Stimulated activated naive CD8-positive, alpha-beta T cell treated with anti-CD3 and anti-CD28 coated beads, Interleukin-15, Interleukin-2, amounts not matched to agents 100 ng/mL and 50 ng/mL, for 24 hours (primary cell): ENCODE data around the gene SIK2.

Experiments
- H3K27ac Mint-ChIP-seq: one replicate; pipeline ENCODE4 v1.8.0; 2021; ENCODE audit warnings: mild to moderate bottlenecking, mixed read lengths
- H3K27me3 Mint-ChIP-seq: one replicate; pipeline ENCODE4 v1.8.0; 2021; ENCODE audit warnings: mixed read lengths
- H3K36me3 Mint-ChIP-seq: one replicate; pipeline ENCODE4 v1.8.0; 2021; ENCODE audit warnings: low read depth, mixed read lengths
- H3K4me1 Mint-ChIP-seq: one replicate; pipeline ENCODE4 v1.8.0; 2021; ENCODE audit warnings: low read depth, mixed read lengths
- H3K4me3 Mint-ChIP-seq: one replicate; pipeline ENCODE4 v1.8.0; 2021; ENCODE audit warnings: mild to moderate bottlenecking, mixed read lengths
- H3K9me3 Mint-ChIP-seq: one replicate; pipeline ENCODE4 v1.8.0; 2021; ENCODE audit warnings: mixed read lengths

The SIK2 gene

GRCh38 chr11:111601979-111602864, at the start of gene SIK2:
Gene SIK2, plus strand, starts transcription at chr11:111602449. Its CDS starts 115 bp downstream, at chr11:111602564.
- Mint-ChIP-seq H3K36me3 (no peaks in the 10 kb centered on the region), H3K4me1 (peaks cover 31% of the 10 kb centered on the region), H3K27ac (peak within 1 kb of the TSS; percentile 92), H3K27me3 (no peaks in the 10 kb centered on the region), H3K9me3 (no peaks in the 10 kb centered on the region), H3K4me3 (peak within 1 kb of the TSS; percentile 95)

- H3K27me3 Mint-ChIP-seq, result no peaks in the 10 kb centered on the region
- no peaks in the 10 kb centered on the region for H3K4me1 Mint-ChIP-seq
- no peak overlapping the region for H3K4me3 Mint-ChIP-seq
- no peak overlapping the region for H3K27ac Mint-ChIP-seq
- H3K36me3 Mint-ChIP-seq, result peaks cover 39% of the 10 kb centered on the region
- H3K9me3 Mint-ChIP-seq, result peaks cover 9% of the 10 kb centered on the region
Measured at GRCh38 chr11:111554532-111554931, 47.7 kb upstream of the SIK2 start.

DNA sequence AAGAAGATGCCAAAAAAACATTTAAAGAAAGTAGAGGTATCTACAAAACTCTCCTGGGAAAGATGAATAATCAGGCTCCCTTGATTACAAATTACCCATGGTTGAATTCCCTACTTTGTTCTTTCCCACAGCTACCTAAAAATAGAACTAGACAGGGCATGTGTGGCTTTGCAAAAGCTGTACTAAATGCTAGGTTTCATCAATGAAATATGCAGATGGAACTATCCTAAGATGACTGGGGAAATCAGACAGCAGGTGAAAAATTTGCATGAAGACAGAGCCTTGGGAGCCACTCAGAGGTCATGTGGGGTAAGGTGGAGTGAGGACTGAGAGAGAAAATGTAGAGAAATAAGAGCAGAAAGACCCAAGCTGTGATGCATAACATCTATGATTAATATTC, 47.0 kb upstream of the SIK2 start:
- Mint-ChIP-seq H3K9me3 (peaks cover 9% of the 10 kb centered on the region), H3K4me1 (no peaks in the 10 kb centered on the region), H3K4me3 (no peak overlapping the region), H3K27ac (no peak overlapping the region), H3K36me3 (peaks cover 34% of the 10 kb centered on the region), H3K27me3 (no peaks in the 10 kb centered on the region)

GRCh38 chr11:111557425-111558111, 44.7 kb upstream of the SIK2 start:
- H3K27ac Mint-ChIP-seq, result no peak overlapping the region
- no peak overlapping the region for H3K4me3 Mint-ChIP-seq
- H3K27me3 Mint-ChIP-seq, result no peaks in the 10 kb centered on the region
- peaks cover 9% of the 10 kb centered on the region for H3K9me3 Mint-ChIP-seq
- H3K4me1 Mint-ChIP-seq, result no peaks in the 10 kb centered on the region
- H3K36me3 Mint-ChIP-seq, result peaks cover 34% of the 10 kb centered on the region

GRCh38 chr11:111559800-111560464, 42.3 kb upstream of the SIK2 start:
- H3K9me3 Mint-ChIP-seq, result peaks cover 9% of the 10 kb centered on the region
- H3K27ac Mint-ChIP-seq, result no peak overlapping the region
- H3K27me3 Mint-ChIP-seq, result no peaks in the 10 kb centered on the region
- H3K4me1 Mint-ChIP-seq, result no peaks in the 10 kb centered on the region
- no peak overlapping the region for H3K4me3 Mint-ChIP-seq
- peaks cover 26% of the 10 kb centered on the region for H3K36me3 Mint-ChIP-seq

GRCh38 chr11:111560800-111561199, 41.4 kb upstream of the SIK2 start:
- no peak overlapping the region for H3K27ac Mint-ChIP-seq
- H3K36me3 Mint-ChIP-seq, result peaks cover 17% of the 10 kb centered on the region

GRCh38 chr11:111561306-111561705, 40.9 kb upstream of the SIK2 start:
- Mint-ChIP-seq H3K36me3 (peaks cover 12% of the 10 kb centered on the region), H3K27ac (no peak overlapping the region), H3K9me3 (no peaks in the 10 kb centered on the region), H3K4me1 (no peaks in the 10 kb centered on the region), H3K4me3 (no peak overlapping the region), H3K27me3 (no peaks in the 10 kb centered on the region)

More at GRCh38 chr11:111560800-111561199, 41.4 kb upstream of the SIK2 start:
- Mint-ChIP-seq H3K27me3 (no peaks in the 10 kb centered on the region), H3K4me1 (no peaks in the 10 kb centered on the region), H3K4me3 (no peak overlapping the region), H3K9me3 (peaks cover 3% of the 10 kb centered on the region)

DNA sequence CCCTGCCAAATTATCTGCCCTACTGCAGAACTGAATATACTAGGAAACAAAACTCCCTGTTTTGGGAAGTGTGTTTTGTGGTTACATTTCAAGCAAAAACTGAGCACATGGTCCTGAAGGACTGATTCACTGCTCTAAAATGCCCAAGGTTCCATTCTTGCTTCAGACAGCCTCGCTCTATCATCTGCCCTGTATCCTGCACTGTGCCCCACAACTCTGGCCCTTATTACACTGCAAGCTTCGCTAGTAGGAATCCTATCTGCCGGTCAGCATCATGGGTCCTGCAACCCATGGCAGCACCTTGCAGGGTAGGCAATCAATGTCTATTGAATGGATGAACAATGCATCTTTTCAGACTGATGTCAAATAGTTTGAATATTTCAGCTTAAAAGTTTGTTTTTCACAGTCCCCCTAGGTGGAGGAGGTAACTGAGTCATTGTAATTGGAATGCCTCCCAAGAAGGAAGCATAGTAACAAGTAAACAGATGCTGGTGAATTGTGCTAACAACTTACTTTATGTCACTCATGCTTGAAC, 40.4 kb upstream of the SIK2 start:
- Mint-ChIP-seq H3K9me3 (no peaks in the 10 kb centered on the region), H3K36me3 (peaks cover 7% of the 10 kb centered on the region), H3K27ac (no peak overlapping the region), H3K4me1 (no peaks in the 10 kb centered on the region), H3K4me3 (no peak overlapping the region), H3K27me3 (no peaks in the 10 kb centered on the region)

DNA sequence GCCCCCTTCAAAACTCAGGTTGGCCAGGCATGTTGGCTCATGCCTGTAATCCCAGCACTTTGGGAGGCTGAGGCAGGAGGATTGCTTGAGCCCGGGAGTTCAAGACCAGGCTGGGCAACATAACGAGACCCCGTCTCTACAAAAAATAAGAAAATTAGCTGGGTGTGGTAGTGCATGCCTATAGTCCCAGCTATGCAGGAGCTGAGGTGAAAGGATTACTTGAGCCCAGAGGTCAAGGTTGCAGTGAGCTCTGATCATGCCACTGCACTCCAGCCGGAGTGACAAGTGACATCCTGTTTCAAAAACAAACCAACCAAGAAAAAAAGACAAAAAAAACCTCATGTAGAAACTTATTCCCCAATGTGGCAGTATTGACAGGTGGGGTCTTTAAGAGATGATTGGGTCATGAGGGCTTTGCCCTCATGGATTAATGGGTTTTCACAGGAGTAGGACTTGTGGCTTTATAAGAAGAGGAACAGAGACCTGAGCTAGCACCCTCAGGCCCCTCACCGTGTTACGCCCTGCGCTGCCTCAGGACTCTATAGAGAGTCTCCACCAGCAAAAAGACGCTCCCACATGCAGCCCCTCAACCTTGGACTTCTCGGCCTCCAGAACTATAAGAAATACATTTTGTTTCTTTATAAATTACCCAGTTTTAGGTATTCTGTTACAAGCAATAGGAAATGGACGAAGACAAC, 39.4 kb upstream of the SIK2 start:
- Mint-ChIP-seq H3K27ac (no peak overlapping the region), H3K27me3 (no peaks in the 10 kb centered on the region), H3K9me3 (no peaks in the 10 kb centered on the region), H3K4me3 (no peak overlapping the region), H3K36me3 (no peaks in the 10 kb centered on the region), H3K4me1 (no peaks in the 10 kb centered on the region)

DNA sequence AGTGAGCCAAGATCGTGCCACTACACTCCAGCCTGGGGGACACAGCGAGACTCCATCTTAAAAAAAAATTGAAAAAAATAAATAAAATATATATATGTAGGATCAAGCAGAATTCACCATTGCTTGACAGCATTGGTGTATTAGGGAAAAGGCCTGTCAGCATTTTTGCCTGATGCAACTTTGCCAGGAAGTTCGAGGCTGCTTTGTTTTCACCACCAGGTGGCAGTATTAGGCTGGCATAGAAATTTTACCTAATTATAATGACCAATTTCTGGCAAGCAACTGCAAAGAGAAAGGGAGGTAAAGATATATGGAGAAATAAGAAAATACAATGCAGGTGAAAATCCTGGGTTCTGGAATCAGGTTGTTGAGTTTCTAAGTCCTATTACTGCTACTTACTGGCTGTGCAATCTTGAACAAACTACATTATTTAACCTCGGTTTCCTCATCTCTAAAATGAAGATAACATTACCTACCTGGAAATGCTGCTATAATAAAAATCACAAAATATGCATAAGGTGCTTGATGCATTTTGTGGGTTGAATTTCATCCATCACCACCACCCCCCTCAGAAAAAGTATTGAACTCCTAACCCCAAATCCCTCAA, 37.0 kb upstream of the SIK2 start:
- H3K4me1 Mint-ChIP-seq, result no peaks in the 10 kb centered on the region
- no peaks in the 10 kb centered on the region for H3K27me3 Mint-ChIP-seq
- H3K27ac Mint-ChIP-seq, result no peak overlapping the region
- H3K4me3 Mint-ChIP-seq, result no peak overlapping the region
- no peaks in the 10 kb centered on the region for H3K36me3 Mint-ChIP-seq
- no peaks in the 10 kb centered on the region for H3K9me3 Mint-ChIP-seq

DNA sequence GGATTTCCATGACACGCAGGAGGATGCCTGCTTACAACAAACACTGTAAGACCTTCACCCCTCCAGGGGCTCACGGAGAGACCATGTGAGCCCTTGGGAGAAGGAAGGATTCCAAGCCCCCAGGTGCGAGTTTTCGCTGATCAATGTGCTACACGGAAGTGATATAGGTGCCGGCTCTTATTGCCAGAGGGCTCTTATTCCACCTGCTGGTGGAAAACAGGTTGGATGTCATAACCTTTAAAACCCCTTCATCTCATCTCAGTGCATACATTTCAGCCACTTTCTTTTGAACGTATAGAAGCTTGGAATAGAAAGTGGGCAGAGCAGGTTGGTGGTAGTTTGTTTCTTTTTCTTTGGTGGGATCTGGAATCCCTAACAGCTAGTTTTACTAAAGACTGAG, 35.9 kb upstream of the SIK2 start:
- peaks cover 3% of the 10 kb centered on the region for H3K27me3 Mint-ChIP-seq

DNA sequence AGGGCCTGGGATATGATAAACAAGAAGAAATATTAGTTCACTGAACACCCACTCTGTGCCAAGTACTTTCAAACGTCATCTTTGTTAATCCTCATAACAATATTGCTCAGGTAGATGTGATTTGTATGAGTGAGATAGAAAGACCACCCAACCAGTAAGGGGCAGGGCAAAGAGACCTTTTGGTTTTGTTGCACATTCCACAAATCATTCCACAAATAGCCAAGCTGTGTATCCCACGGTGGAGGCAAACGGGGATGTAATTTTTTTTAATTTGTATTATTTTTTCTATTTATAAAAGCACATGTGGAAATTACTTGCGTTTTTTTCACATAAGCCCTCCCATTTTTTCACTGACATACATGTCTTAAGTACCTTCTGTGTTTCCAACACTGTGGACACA, 32.8 kb upstream of the SIK2 start:
- no peak overlapping the region for H3K4me3 Mint-ChIP-seq
- no peaks in the 10 kb centered on the region for H3K9me3 Mint-ChIP-seq
- H3K36me3 Mint-ChIP-seq, result no peaks in the 10 kb centered on the region
- H3K27ac Mint-ChIP-seq, result no peak overlapping the region
- peaks cover 4% of the 10 kb centered on the region for H3K27me3 Mint-ChIP-seq
- no peaks in the 10 kb centered on the region for H3K4me1 Mint-ChIP-seq

More for the DNA sequence above, 35.9 kb upstream of the SIK2 start:
- no peaks in the 10 kb centered on the region for H3K4me1 Mint-ChIP-seq
- no peaks in the 10 kb centered on the region for H3K9me3 Mint-ChIP-seq
- H3K36me3 Mint-ChIP-seq, result no peaks in the 10 kb centered on the region
- H3K27ac Mint-ChIP-seq, result no peak overlapping the region
- H3K4me3 Mint-ChIP-seq, result no peak overlapping the region

GRCh38 chr11:111570796-111571195, 31.5 kb upstream of the SIK2 start:
- no peaks in the 10 kb centered on the region for H3K9me3 Mint-ChIP-seq
- H3K4me3 Mint-ChIP-seq, result no peak overlapping the region
- peaks cover 4% of the 10 kb centered on the region for H3K27me3 Mint-ChIP-seq
- peaks cover 5% of the 10 kb centered on the region for H3K4me1 Mint-ChIP-seq
- H3K36me3 Mint-ChIP-seq, result no peaks in the 10 kb centered on the region
- H3K27ac Mint-ChIP-seq, result no peak overlapping the region

GRCh38 chr11:111571829-111572501, 30.3 kb upstream of the SIK2 start:
- peaks cover 5% of the 10 kb centered on the region for H3K4me1 Mint-ChIP-seq
- H3K4me3 Mint-ChIP-seq, result no peak overlapping the region
- H3K36me3 Mint-ChIP-seq, result no peaks in the 10 kb centered on the region
- peaks cover 4% of the 10 kb centered on the region for H3K27me3 Mint-ChIP-seq
- H3K9me3 Mint-ChIP-seq, result no peaks in the 10 kb centered on the region
- no peak overlapping the region for H3K27ac Mint-ChIP-seq
